Fibroblast of the aortic adventitia (primary cell): ENCODE results near the gene C11orf58. TPM values are rescaled to one million over a fixed set of nuclear protein-coding genes. Genes with fewer than 3 reads are reported as not detected.

Experiments used
- DNase-seq: peaks from one replicate; pipeline ENCODE4 v3.0.0-alpha.2; 2010; ENCODE audit warnings: low read depth
- H3K4me3 ChIP-seq: 2 replicates; pipeline ENCODE4 v1.5.1; 2011; ENCODE audit warnings: low read depth, mild to moderate bottlenecking, control low read depth, low read length, moderate library complexity
- total RNA-seq: library from RNA; depleted of rRNA; stranded (reverse); fragments of >200 nt; gene quantifications from 2 replicates; pipeline ENCODE4 v1.2.3, GENCODE V29; 2012; ENCODE audit warnings: low replicate concordance
- TF ChIP-seq, protein P1 (sequence below): IDR thresholded peaks from 2 replicates; pipeline ENCODE4 v1.5.1; 2011; ENCODE audit warnings: mild to moderate bottlenecking, low read length, control low read depth, inconsistent platforms; ENCODE audit not compliant: insufficient read depth

Gene C11orf58
- total RNA-seq, 1 donor: 166 TPM

DNA sequence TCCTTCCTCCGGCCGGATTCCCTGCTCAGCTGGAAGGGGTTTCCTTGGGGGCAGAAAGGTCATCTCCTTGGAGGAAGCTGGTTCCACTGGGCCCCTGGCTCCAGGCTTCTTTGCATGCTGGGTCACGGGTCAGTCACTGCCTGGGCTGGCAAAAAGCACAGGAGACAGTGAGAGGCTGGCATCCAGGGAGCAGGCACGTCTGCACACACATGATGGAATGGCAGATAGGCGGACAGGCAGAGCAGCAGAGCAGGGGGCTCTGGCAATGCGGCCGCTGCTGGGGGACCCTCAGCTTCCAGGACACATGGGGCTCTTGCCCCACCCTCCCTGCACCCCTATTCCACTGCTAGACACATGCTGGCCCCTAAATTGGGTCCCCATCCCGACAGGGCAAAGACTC, 40.4 kb downstream of the C11orf58 start:
- DNase-seq: no peak
- H3K4me3 ChIP-seq: no peak overlapping the region
- TF ChIP-seq, protein P1, sequence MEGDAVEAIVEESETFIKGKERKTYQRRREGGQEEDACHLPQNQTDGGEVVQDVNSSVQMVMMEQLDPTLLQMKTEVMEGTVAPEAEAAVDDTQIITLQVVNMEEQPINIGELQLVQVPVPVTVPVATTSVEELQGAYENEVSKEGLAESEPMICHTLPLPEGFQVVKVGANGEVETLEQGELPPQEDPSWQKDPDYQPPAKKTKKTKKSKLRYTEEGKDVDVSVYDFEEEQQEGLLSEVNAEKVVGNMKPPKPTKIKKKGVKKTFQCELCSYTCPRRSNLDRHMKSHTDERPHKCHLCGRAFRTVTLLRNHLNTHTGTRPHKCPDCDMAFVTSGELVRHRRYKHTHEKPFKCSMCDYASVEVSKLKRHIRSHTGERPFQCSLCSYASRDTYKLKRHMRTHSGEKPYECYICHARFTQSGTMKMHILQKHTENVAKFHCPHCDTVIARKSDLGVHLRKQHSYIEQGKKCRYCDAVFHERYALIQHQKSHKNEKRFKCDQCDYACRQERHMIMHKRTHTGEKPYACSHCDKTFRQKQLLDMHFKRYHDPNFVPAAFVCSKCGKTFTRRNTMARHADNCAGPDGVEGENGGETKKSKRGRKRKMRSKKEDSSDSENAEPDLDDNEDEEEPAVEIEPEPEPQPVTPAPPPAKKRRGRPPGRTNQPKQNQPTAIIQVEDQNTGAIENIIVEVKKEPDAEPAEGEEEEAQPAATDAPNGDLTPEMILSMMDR: no peak

DNA sequence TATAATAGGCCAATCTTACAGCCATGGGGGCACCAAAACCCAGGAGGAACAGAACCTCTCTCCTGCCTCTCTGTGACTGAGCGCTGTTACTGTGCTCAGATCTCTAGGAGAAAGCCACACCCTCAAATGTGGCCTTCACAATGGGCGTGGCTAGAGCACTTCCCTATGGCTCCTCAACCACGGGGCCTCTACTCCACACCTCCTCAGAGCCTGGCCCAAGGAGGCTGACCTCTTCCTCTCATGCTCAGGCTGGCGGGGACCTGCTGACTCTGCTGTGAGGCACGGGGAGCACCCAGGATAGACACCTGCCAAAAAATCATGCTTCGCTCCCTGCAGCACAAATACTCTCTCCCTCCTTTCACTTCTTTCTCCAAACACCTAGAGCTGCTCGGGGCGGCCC, 41.0 kb downstream of the C11orf58 start:
- TF ChIP-seq, protein P1: no peak
- H3K4me3 ChIP-seq: no peak overlapping the region
- no peak for DNase-seq

GRCh38 chr11:16780146-16780545, 41.7 kb downstream of the C11orf58 start:
- DNase-seq: no peak
- TF ChIP-seq, protein P1: no peak
- no peak overlapping the region for H3K4me3 ChIP-seq

- no peak for DNase-seq
- TF ChIP-seq, protein P1: no peak
- H3K4me3 ChIP-seq: no peak overlapping the region
Observed at GRCh38 chr11:16780698-16781550, 42.5 kb downstream of the C11orf58 start.

DNA sequence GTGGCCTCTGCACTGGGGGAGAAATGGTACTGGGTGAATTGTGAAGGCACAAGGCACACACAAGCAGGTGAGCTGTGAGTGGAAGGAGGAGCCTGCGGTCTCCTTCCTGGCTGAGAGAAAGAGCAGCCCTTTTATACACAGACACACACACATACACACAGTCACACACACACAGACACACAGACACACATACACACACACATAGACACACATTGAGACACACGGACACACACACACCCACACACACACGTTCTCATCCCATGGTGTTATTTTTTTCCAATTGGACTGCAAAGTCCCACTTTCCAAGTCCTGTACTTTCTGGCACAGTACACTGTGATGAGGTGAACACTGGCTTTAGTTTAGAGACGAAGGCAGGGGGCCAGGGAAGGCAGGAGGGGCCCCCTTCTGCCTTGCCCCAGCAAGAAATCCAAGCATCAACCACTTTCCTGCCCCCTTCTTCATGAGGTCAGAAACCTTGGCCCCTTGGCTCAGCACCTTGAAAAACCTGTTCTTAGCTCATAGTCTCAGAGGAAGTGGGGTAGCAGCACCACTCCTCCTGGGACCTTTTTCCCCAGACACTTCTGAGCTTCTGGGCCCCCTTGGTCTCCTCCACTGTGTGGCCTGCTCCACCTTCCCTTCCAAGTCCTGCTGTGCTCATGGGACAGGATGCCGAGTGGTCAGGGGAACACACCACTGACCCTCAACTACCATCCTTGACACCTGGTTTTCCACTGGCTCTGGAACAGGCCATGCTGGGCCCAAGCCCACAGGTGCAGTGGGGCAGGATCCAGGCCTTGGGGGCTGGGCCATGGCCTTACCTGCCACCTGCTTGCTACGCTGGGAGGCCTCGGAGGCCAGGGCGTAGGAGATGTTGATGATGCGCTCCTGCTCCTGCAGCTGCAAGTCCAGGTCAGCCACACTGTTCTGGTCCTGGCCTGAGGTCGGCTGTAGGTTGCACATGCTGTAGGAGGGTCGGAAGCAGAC, 43.8 kb downstream of the C11orf58 start:
- TF ChIP-seq, protein P1: no peak
- no peak for DNase-seq
- no peak overlapping the region for H3K4me3 ChIP-seq

DNA sequence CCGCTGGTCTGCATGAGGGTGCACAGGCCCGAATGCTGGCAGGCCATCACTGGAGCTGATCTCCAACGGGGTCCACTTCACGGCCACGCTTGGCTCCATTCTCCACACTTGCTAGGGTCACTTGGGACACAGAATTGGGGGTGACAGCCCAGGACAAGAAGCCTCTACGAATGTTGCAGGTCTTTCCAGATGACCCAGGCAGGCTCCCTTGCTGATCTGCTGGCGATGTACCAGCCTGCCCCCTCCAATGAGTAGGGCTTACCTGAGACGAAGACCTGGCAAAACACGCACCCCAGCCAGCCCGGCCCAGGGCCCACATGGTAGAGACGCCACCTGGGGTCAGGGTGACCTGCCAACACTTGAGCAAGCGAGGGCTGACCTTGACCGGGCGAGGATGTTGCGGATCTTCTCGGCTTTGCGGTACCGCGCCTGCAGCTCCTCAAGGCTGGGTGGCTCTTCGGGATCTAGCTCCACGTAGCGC, 44.9 kb downstream of the C11orf58 start:
- H3K4me3 ChIP-seq: no peak overlapping the region
- TF ChIP-seq, protein P1: no peak
- DNase-seq: no peak
